Adrenal gland (tissue), 12 donors: ENCODE data around the gene ZNF813. TPM values are rescaled to one million over a fixed set of nuclear protein-coding genes. Genes with fewer than 3 reads are reported as not detected.
"Not testable (repeated sequence)": the region's sequence is repeated elsewhere in the genome, so short reads cannot be mapped to it uniquely, and the experiment has no call there.

Source experiments
- DNase-seq, 7 donors: peaks; one replicate each; pipeline ENCODE4 v3.0.0-alpha.2; 2019 to 2020
- H3K27ac ChIP-seq, 5 donors: fragments of 200-600 bp; sonication (generic) in 4 of 5; 1 replicate in 3 of 5; 2 replicates in 2 of 5; pipeline versions ENCODE4 v1.5.1 to v1.8.0; 2016 to 2020; ENCODE audit warnings: mild to moderate bottlenecking in 1 of 5
- H3K27me3 ChIP-seq: fragments of 200-600 bp; 2 replicates; pipeline ENCODE4 v1.8.0; 2021
- H3K36me3 ChIP-seq, 2 donors: fragments of 200-600 bp; replicated peaks in 1 of 2; 1 replicate in 1 of 2; 2 replicates in 1 of 2; pipeline versions ENCODE4 v1.5.1 to v1.8.0; 2018 to 2022
- H3K4me1 ChIP-seq, 2 donors: fragments of 200-600 bp; replicated peaks in 1 of 2; 1 replicate in 1 of 2; 2 replicates in 1 of 2; pipeline versions ENCODE4 v1.5.1 to v1.8.0; 2018 to 2021
- H3K4me3 ChIP-seq, 4 donors: fragments of 200-600 bp; sonication (generic) in 3 of 4; one replicate each; pipeline ENCODE4 v1.5.1; 2016 to 2018
- H3K9me3 ChIP-seq, 3 donors: fragments of 200-600 bp; sonication (generic) in 1 of 3; replicated peaks in 1 of 3; 1 replicate in 2 of 3; 2 replicates in 1 of 3; pipeline versions ENCODE4 v1.5.1 to v1.8.0; 2016 to 2021
- CTCF ChIP-seq, 6 experiments: fragments of 450-650 bp in 4 of 6; fragments of 200-600 bp in 2 of 6; sonication (generic) in 1 of 6; IDR thresholded peaks; 1 replicate in 5 of 6; 2 replicates in 1 of 6; pipeline versions ENCODE4 v1.5.1 to v1.8.0; 2016 to 2021; ENCODE audit warnings: antibody characterized with exemption in 6 of 6, mild to moderate bottlenecking in 2 of 6, moderate library complexity in 1 of 6
- POLR2A ChIP-seq, 2 donors: fragments of 450-650 bp; IDR thresholded peaks; one replicate each; pipeline ENCODE4 v1.6.1; 2017; ENCODE audit warnings: antibody characterized with exemption in 2 of 2, mild to moderate bottlenecking in 2 of 2, moderate library complexity in 1 of 2
- WGBS, 4 donors: extraction: QIAGEN DNeasy Blood & Tissue Kit in 2 of 4; methylation state at CpG; one replicate each; pipeline versions ENCODE4 v1.1.5 to v1.1.7; 2013 to 2017; 5-methylcytosine and 5-hydroxymethylcytosine counted together
- intact Hi-C, 2 donors: fragments of 100-400 bp; cut with DNase I; formaldehyde crosslinking; loops; one replicate each; pipeline versions ENCODE4 v1.14.1 to v1.15.0; 2022 to 2023
- polyA plus RNA-seq, 3 donors: library from polyadenylated mRNA; stranded (reverse); fragments of 200-250 nt in 2 of 3; fragments of 350-450 nt in 1 of 3; fragmentation: Illumina TruSeq in 1 of 3; extraction: RNeasy Lipid Tissue Mini Kit (QIAGEN cat#74804) in 1 of 3; gene quantifications; one replicate each; pipeline ENCODE4 v1.2.3, GENCODE V29; 2013 to 2014
- total RNA-seq, 9 donors: library from RNA; depleted of rRNA in 4 of 9; stranded (reverse); fragments of >200 nt in 4 of 9; fragments of 120-200 nt in 1 of 9; fragmentation: NEBNext Ultra II Directional in 1 of 9; extraction: Animal tissue kit (Norgen Biotek cat#: 25700) in 1 of 9; gene quantifications; one replicate each; pipeline versions ENCODE4 v1.1.0 to v1.2.4, GENCODE V29; 2013 to 2023
- donor health status: healthy with polysubstance abuse.
- donor health status: Bipolar disorder and iron deficiency.
- donor health status: DM: yes; HTN: yes; CAD: no.
- donor health status: DM: no; HTN: no; CAD: no.
- donor health status: DM: no; HTN: no; CAD: no.
- donor health status: DM: yes; HTN: yes; CAD: no.

The ZNF813 gene
- total and polyA plus RNA-seq, 12 donors = 0.51 to 6.4 (median 2.5) TPM

GRCh38 chr19:53509443-53509842 lies 41.9 kb downstream of the ZNF813 start:
- DNase-seq = no peak
- no peaks in the 10 kb centered on the region for H3K27me3 ChIP-seq
- H3K4me3 ChIP-seq = no peak overlapping the region
- no peaks in the 10 kb centered on the region for H3K36me3 ChIP-seq
- no peaks in the 10 kb centered on the region for H3K9me3 ChIP-seq
- 49 to 66% (median 51%) methylated on average over 3 of the region's 3 CpGs for WGBS, 4 donors
- H3K27ac ChIP-seq = no peak overlapping the region
- TF ChIP-seq POLR2A (IDR thresholded peaks at IDR 0.05) (no peak), CTCF (IDR thresholded peaks at IDR 0.05) (no peak)
- intact Hi-C loops = no loop called here
- H3K4me1 ChIP-seq = peaks cover 0 to 4% of the 10 kb centered on the region in 2 donors

- H3K27ac ChIP-seq = no peak overlapping the region
- WGBS, 4 donors = 64 to 78% (median 68%) methylated on average over 5 of the region's 5 CpGs
- intact Hi-C loops = loop anchor here in 1 of 2 donors (10.0 kb wide), 2 partner anchors 85 to 315 kb away; partner anchors contain the start of gene ZNF665
Measured at GRCh38 chr19:53509845-53510244, 42.3 kb downstream of the ZNF813 start.

GRCh38 chr19:53511357-53511756 lies 43.8 kb downstream of the ZNF813 start:
- no peak for DNase-seq
- no peaks in the 10 kb centered on the region for H3K4me1 ChIP-seq
- 89 to 100% (median 95%) methylated on average over 2 of the region's 2 CpGs for WGBS, 4 donors
- no peak overlapping the region for H3K27ac ChIP-seq
- H3K36me3 ChIP-seq = no peaks in the 10 kb centered on the region
- TF ChIP-seq POLR2A (IDR thresholded peaks at IDR 0.05) = no peak
- TF ChIP-seq CTCF (IDR thresholded peaks at IDR 0.05) = no peak
- intact Hi-C loops = loop anchor here in 1 of 2 donors (10.0 kb wide), 2 partner anchors 87 to 317 kb away; partner anchors contain the start of gene ZNF665
- no peaks in the 10 kb centered on the region for H3K9me3 ChIP-seq
- no peak overlapping the region for H3K4me3 ChIP-seq
- H3K27me3 ChIP-seq = no peaks in the 10 kb centered on the region

More at GRCh38 chr19:53509845-53510244, 42.3 kb downstream of the ZNF813 start:
- Histone ChIP-seq H3K36me3 (no peaks in the 10 kb centered on the region), H3K9me3 (no peaks in the 10 kb centered on the region), H3K27me3 (no peaks in the 10 kb centered on the region), H3K4me1 (peaks cover 0 to 1% of the 10 kb centered on the region in 2 donors), H3K4me3 (no peak overlapping the region)
- TF ChIP-seq CTCF (IDR thresholded peaks at IDR 0.05) = no peak
- TF ChIP-seq POLR2A (IDR thresholded peaks at IDR 0.05) = no peak
- no peak for DNase-seq

GRCh38 chr19:53511933-53512374 lies 44.4 kb downstream of the ZNF813 start:
- Histone ChIP-seq H3K4me1 (no peaks in the 10 kb centered on the region), H3K36me3 (no peaks in the 10 kb centered on the region), H3K27ac (no peak overlapping the region), H3K27me3 (no peaks in the 10 kb centered on the region), H3K9me3 (no peaks in the 10 kb centered on the region), H3K4me3 (no peak overlapping the region)
- DNase-seq = peak; percentile 36 to 82 (median 70)
- intact Hi-C loops = loop anchor here in 1 of 2 donors (10.0 kb wide), 2 partner anchors 87 to 317 kb away; partner anchors contain the start of gene ZNF665
- TF ChIP-seq CTCF (IDR thresholded peaks at IDR 0.05) (peak; percentile 51 to 75 (median 62)), POLR2A (IDR thresholded peaks at IDR 0.05) (no peak)
- WGBS, 4 donors = 32 to 56% (median 35%) methylated on average over 6 to 11 of the region's 11 CpGs

- H3K9me3 ChIP-seq, H3K4me3 ChIP-seq, H3K27me3 ChIP-seq, DNase-seq, H3K4me1 ChIP-seq, H3K36me3 ChIP-seq, H3K27ac ChIP-seq: not testable (repeated sequence)
- intact Hi-C loops = loop anchor here in 1 of 2 donors (10.0 kb wide), 2 partner anchors 90 to 320 kb away; partner anchors contain the start of gene ZNF665
- WGBS, 4 donors = 88 to 96% (median 89%) methylated on average over 3 of the region's 3 CpGs
Measured at GRCh38 chr19:53515047-53515446, 47.5 kb downstream of the ZNF813 start.
